Upper lobe of right lung (tissue), 1 donor: ENCODE data around the gene TMEM131. TPM values are rescaled to one million over a fixed set of nuclear protein-coding genes. Genes with fewer than 3 reads are reported as not detected.
A peak's percentile ranks its signal among the peaks of the same experiment; 100 is the strongest.

Experiments used
- ATAC-seq: fragments of 200-7000 bp; cut with Tn5 transposase; one replicate; pipeline ENCODE4 v1.9.1; 2020; ENCODE audit warnings: mild to moderate bottlenecking, moderate library complexity
- DNase-seq: peaks from one replicate; pipeline ENCODE4 v3.0.0-alpha.2; 2020
- H3K27ac ChIP-seq: fragments of 200-600 bp; one replicate; pipeline ENCODE4 v1.8.0; 2022
- H3K27me3 ChIP-seq: fragments of 200-600 bp; one replicate; pipeline ENCODE4 v1.8.0; 2022; ENCODE audit warnings: mild to moderate bottlenecking
- H3K36me3 ChIP-seq: fragments of 200-600 bp; one replicate; pipeline ENCODE4 v1.8.0; 2022
- H3K4me1 ChIP-seq: fragments of 200-600 bp; one replicate; pipeline ENCODE4 v1.8.0; 2022
- H3K4me3 ChIP-seq: fragments of 200-600 bp; one replicate; pipeline ENCODE4 v1.8.0; 2022; ENCODE audit warnings: mild to moderate bottlenecking
- H3K9me3 ChIP-seq: fragments of 200-600 bp; one replicate; pipeline ENCODE4 v1.8.0; 2022
- intact Hi-C: fragments of 100-400 bp; cut with DNase I; formaldehyde crosslinking; loops from one replicate; pipeline ENCODE4 v1.11.0; 2022
- total RNA-seq: library from RNA; stranded (reverse); fragmentation: NEBNext Ultra II Directional; extraction: Animal tissue kit (Norgen Biotek cat#: 25700); gene quantifications from one replicate; pipeline ENCODE4 v1.2.1, GENCODE V29; 2021
- TF ChIP-seq, protein P1 (sequence below): fragments of 200-600 bp; IDR thresholded peaks from one replicate; pipeline ENCODE4 v1.8.0; 2022; ENCODE audit warnings: antibody characterized with exemption
- donor health status: DM: no; HTN: yes; CAD: no; lungs with severe emphysema.

The TMEM131 gene
- total RNA-seq, 1 donor from 2014 or later, result 43.3 TPM

DNA sequence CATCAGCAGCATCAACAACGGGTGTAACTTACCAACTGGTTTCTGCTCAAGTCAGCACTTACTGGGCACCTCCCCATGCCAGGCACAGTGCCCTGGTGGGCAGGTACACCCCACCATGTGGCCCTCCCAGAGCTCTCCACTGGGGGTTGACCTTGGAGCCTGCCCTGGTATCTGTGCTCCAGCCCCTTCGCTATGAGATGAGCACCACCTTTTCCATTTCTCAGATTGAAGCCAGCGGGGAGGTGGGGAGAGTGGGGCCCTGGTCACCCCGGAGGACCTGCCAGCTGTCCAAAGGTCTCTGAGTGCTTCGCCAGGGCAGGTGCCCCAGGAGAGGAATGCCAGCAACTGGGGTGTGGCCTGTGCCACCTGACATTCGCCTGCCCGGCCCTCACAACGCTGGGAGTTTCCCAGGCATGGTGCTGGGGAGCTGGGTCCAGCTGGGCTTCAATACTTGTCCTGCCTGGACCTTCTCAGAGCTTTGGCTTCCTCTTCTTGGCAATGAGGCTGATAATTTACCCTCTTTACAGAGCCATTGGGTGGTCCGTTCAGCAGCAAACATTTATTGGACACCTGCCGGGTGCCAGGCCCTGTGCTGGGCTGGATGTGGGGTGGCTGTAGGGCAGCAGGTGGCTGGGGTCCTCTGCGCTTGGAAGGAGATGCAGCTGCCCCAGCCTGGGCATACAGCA lies 288.2 kb downstream of the TMEM131 start:
- Histone ChIP-seq H3K9me3 (no peaks in the 10 kb centered on the region), H3K27me3 (peaks cover 15% of the 10 kb centered on the region), H3K4me3 (no peak overlapping the region), H3K36me3 (no peaks in the 10 kb centered on the region), H3K27ac (no peak overlapping the region), H3K4me1 (no peaks in the 10 kb centered on the region)
- DNase-seq (peak; percentile 61), ATAC-seq (peak; percentile 27)
- intact Hi-C loops, result no loop called here
- TF ChIP-seq, protein P1, sequence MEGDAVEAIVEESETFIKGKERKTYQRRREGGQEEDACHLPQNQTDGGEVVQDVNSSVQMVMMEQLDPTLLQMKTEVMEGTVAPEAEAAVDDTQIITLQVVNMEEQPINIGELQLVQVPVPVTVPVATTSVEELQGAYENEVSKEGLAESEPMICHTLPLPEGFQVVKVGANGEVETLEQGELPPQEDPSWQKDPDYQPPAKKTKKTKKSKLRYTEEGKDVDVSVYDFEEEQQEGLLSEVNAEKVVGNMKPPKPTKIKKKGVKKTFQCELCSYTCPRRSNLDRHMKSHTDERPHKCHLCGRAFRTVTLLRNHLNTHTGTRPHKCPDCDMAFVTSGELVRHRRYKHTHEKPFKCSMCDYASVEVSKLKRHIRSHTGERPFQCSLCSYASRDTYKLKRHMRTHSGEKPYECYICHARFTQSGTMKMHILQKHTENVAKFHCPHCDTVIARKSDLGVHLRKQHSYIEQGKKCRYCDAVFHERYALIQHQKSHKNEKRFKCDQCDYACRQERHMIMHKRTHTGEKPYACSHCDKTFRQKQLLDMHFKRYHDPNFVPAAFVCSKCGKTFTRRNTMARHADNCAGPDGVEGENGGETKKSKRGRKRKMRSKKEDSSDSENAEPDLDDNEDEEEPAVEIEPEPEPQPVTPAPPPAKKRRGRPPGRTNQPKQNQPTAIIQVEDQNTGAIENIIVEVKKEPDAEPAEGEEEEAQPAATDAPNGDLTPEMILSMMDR, result no peak

DNA sequence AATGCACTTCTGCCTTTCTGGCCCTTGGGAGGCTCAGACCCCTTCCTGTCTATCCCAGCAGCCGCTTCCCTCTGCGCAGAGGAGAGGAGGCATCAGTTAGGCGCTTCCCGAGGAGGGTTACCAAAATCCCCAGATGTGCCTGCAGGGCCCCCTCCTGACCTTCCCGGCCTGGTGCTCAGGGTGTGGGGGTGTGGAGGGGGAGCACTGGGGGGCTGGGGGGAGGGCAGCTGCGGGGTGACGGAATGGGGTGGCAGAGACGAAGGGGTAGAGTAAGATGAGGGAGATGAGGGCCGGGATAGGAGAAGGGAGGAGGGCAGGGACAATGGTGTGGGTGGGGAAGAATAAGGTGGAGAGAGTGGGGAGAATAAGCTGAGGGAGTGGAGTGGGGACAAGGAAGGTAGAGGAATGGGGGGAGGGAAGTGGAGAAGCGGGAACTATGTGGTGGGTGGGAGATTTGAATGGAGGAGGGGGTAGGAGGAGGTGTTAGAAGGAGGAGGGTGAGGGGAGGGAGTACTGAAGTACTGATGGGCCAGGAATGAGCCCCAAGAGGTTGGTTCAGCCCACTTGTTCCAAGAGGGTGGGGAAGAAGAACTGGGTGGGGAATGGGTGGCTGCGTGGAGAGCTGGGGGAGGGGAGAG lies 288.9 kb downstream of the TMEM131 start:
- Histone ChIP-seq H3K27me3 (peaks cover 15% of the 10 kb centered on the region), H3K9me3 (no peaks in the 10 kb centered on the region), H3K4me3 (no peak overlapping the region), H3K4me1 (no peaks in the 10 kb centered on the region), H3K36me3 (no peaks in the 10 kb centered on the region), H3K27ac (no peak overlapping the region)
- DNase-seq (peak; percentile 17), ATAC-seq (no peak)
- TF ChIP-seq, protein P1, result no peak
- intact Hi-C loops, result no loop called here

Other genes with a start within 250 kb of the TMEM131 start
- gene VWA3B, start 91.2 kb upstream of the TMEM131 start, total RNA-seq, result 0.17 TPM